K562 (cell line): Measurements from ENCODE around the gene PLEKHA8. TPM values are rescaled to one million over a fixed set of nuclear protein-coding genes. Genes with fewer than 3 reads are reported as not detected.
A peak's percentile ranks its signal among the peaks of the same experiment; 100 is the strongest.

Experiments used
- CHD1 ChIP-seq: fragments of 200-600 bp; sonication (generic); IDR thresholded peaks from one replicate; pipeline ENCODE4 v1.6.1; 2012; ENCODE audit warnings: mild to moderate bottlenecking, moderate library complexity, low read length, inconsistent platforms
- ETV1 ChIP-seq: fragments of 450-650 bp; conservative IDR thresholded peaks from 2 replicates; pipeline ENCODE4 v1.6.1; 2016; ENCODE audit warnings: missing genetic modification characterization, control low read depth, low read depth, missing compliant biosample characterization
- MYC ChIP-seq, 2 experiments: fragments of 250-450 bp in 1 of 2; sonication (Bioruptor Pico) in 1 of 2; IDR thresholded peaks; 2 replicates each; pipeline versions ENCODE4 v1.5.1 to v1.6.1; 2012 to 2021; ENCODE audit warnings: low read depth in 2 of 2, borderline replicate concordance in 1 of 2, improper control_type of control experiment in 1 of 2, low read length in 1 of 2, mild to moderate bottlenecking in 1 of 2, moderate library complexity in 1 of 2
- PHF20 ChIP-seq: fragments of 450-650 bp; IDR thresholded peaks from 2 replicates; pipeline ENCODE4 v1.6.1; 2018; ENCODE audit not compliant: partially characterized antibody
- SAFB ChIP-seq: fragments of 200-400 bp; formaldehyde crosslinking; IDR thresholded peaks from 2 replicates; pipeline ENCODE4 v1.6.1; 2017; ENCODE audit warnings: low read depth, low read length, borderline replicate concordance
- SRF ChIP-seq, 2 experiments: fragments of 250-450, 450-650 bp in 1 of 2; sonication (Bioruptor Pico) in 1 of 2; sonication (generic) in 1 of 2; formaldehyde crosslinking; IDR thresholded peaks; 2 replicates each; pipeline versions ENCODE4 v1.5.0 to v1.5.1; 2020 to 2022; ENCODE audit warnings: mild to moderate bottlenecking in 1 of 2, missing genetic modification reagents in 1 of 2
- TSC22D4 ChIP-seq: fragments of 450-650 bp; IDR thresholded peaks from 2 replicates; pipeline ENCODE4 v1.6.1; 2016; ENCODE audit warnings: missing genetic modification characterization, missing biosample characterization, control low read depth
- YBX1 ChIP-seq: fragments of 450-650 bp; IDR thresholded peaks from 2 replicates; pipeline ENCODE4 v1.7.1; 2016; ENCODE audit warnings: mild to moderate bottlenecking
- ZFPM2 ChIP-seq: fragments of 250-450 bp; sonication (Bioruptor Pico); IDR thresholded peaks from 2 replicates; pipeline ENCODE4 v1.5.1; 2022; ENCODE audit warnings: mild to moderate bottlenecking
- ZNF121 ChIP-seq: sonication (generic); formaldehyde crosslinking; conservative IDR thresholded peaks from 2 replicates; pipeline ENCODE4 v1.8.0; 2022; ENCODE audit warnings: missing genetic modification reagents
- ZNF165 ChIP-seq: fragments of 250-450 bp; sonication (Bioruptor Pico); IDR thresholded peaks from 2 replicates; pipeline ENCODE4 v1.4.0; 2020; ENCODE audit warnings: borderline replicate concordance
- ZNF212 ChIP-seq: fragments of 450-650 bp; formaldehyde crosslinking; IDR thresholded peaks from 2 replicates; pipeline ENCODE4 v1.4.0; 2020; ENCODE audit warnings: mild to moderate bottlenecking
- ZNF3 ChIP-seq: fragments of 250-450 bp; sonication (Bioruptor Pico); IDR thresholded peaks from 2 replicates; pipeline ENCODE4 v1.5.0; 2021; ENCODE audit warnings: mild to moderate bottlenecking, moderate library complexity
- polyA plus RNA-seq, 8 experiments: library from polyadenylated mRNA; depleted of rRNA in 4 of 8; stranded (reverse) in 5 of 8; unstranded in 3 of 8; fragments of >200 nt; fragmentation: Nextera tagmentation in 2 of 8; fragmentation: Illumina TruSeq in 1 of 8; extraction: Ambion mirVana in 2 of 8; extraction: Trizol in 1 of 8; gene quantifications; 2 replicates each; pipeline versions ENCODE4 v1.2.1 to v1.2.3, GENCODE V29; 2011 to 2014; ENCODE audit warnings: inconsistent platforms in 1 of 8, missing spikeins in 1 of 8
- total RNA-seq, 7 experiments: library from RNA; depleted of rRNA in 6 of 7; stranded (reverse); fragments of >200 nt in 6 of 7; fragmentation: Illumina TruSeq in 2 of 7; extraction: Trizol in 2 of 7; gene quantifications; 2 replicates each; pipeline versions ENCODE4 v1.2.1 to v1.2.3, GENCODE V29; 2011 to 2021; ENCODE audit warnings: low replicate concordance in 1 of 7
- TF ChIP-seq, protein P1 (sequence below): fragments of 200-400 bp; formaldehyde crosslinking; IDR thresholded peaks from 2 replicates; pipeline ENCODE4 v1.6.1; 2017; ENCODE audit warnings: mild to moderate bottlenecking, low read depth, low read length, moderate library complexity
- TF ChIP-seq, protein P2 (sequence below): fragments of 450-650 bp; IDR thresholded peaks from 2 replicates; pipeline ENCODE4 v1.6.1; 2018; ENCODE audit not compliant: partially characterized antibody
- TF ChIP-seq, protein P3 (sequence below): sonication (generic); formaldehyde crosslinking; IDR thresholded peaks from 2 replicates; pipeline ENCODE4 v1.8.1; 2022; ENCODE audit warnings: missing genetic modification reagents
- TF ChIP-seq, protein P4 (sequence below): fragments of 250-450 bp; sonication (Bioruptor Pico); IDR thresholded peaks from 2 replicates; pipeline ENCODE4 v1.6.1; 2021; ENCODE audit warnings: mild to moderate bottlenecking
- TF ChIP-seq, protein P5 (sequence below): sonication (generic); formaldehyde crosslinking; IDR thresholded peaks from 2 replicates; pipeline ENCODE4 v1.8.0; 2022; ENCODE audit warnings: mild to moderate bottlenecking, missing genetic modification reagents, borderline replicate concordance

The PLEKHA8 gene
- total and polyA plus RNA-seq, 9 of the 15 experiments (the other 6 are each of a cell fraction or from before 2014, with no cell fraction given) = 3.2 to 16.3 (median 11.8) TPM

- no peak for TF ChIP-seq SRF (CRISPR knock-in tag; IDR thresholded peaks at IDR 0.05)
- peak; percentile 88 for TF ChIP-seq ETV1 (tag)
- TF ChIP-seq, protein P1, sequence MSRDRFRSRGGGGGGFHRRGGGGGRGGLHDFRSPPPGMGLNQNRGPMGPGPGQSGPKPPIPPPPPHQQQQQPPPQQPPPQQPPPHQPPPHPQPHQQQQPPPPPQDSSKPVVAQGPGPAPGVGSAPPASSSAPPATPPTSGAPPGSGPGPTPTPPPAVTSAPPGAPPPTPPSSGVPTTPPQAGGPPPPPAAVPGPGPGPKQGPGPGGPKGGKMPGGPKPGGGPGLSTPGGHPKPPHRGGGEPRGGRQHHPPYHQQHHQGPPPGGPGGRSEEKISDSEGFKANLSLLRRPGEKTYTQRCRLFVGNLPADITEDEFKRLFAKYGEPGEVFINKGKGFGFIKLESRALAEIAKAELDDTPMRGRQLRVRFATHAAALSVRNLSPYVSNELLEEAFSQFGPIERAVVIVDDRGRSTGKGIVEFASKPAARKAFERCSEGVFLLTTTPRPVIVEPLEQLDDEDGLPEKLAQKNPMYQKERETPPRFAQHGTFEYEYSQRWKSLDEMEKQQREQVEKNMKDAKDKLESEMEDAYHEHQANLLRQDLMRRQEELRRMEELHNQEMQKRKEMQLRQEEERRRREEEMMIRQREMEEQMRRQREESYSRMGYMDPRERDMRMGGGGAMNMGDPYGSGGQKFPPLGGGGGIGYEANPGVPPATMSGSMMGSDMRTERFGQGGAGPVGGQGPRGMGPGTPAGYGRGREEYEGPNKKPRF = no peak
- TF ChIP-seq, protein P2, sequence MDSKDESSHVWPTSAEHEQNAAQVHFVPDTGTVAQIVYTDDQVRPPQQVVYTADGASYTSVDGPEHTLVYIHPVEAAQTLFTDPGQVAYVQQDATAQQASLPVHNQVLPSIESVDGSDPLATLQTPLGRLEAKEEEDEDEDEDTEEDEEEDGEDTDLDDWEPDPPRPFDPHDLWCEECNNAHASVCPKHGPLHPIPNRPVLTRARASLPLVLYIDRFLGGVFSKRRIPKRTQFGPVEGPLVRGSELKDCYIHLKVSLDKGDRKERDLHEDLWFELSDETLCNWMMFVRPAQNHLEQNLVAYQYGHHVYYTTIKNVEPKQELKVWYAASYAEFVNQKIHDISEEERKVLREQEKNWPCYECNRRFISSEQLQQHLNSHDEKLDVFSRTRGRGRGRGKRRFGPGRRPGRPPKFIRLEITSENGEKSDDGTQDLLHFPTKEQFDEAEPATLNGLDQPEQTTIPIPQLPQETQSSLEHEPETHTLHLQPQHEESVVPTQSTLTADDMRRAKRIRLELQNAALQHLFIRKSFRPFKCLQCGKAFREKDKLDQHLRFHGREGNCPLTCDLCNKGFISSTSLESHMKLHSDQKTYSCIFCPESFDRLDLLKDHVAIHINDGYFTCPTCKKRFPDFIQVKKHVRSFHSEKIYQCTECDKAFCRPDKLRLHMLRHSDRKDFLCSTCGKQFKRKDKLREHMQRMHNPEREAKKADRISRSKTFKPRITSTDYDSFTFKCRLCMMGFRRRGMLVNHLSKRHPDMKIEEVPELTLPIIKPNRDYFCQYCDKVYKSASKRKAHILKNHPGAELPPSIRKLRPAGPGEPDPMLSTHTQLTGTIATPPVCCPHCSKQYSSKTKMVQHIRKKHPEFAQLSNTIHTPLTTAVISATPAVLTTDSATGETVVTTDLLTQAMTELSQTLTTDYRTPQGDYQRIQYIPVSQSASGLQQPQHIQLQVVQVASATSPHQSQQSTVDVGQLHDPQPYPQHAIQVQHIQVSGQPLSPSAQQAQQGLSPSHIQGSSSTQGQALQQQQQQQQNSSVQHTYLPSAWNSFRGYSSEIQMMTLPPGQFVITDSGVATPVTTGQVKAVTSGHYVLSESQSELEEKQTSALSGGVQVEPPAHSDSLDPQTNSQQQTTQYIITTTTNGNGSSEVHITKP = no peak
- TF ChIP-seq, protein P3, sequence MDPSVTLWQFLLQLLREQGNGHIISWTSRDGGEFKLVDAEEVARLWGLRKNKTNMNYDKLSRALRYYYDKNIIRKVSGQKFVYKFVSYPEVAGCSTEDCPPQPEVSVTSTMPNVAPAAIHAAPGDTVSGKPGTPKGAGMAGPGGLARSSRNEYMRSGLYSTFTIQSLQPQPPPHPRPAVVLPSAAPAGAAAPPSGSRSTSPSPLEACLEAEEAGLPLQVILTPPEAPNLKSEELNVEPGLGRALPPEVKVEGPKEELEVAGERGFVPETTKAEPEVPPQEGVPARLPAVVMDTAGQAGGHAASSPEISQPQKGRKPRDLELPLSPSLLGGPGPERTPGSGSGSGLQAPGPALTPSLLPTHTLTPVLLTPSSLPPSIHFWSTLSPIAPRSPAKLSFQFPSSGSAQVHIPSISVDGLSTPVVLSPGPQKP (CRISPR knock-in tag) = no peak
- TF ChIP-seq SAFB = no peak
- TF ChIP-seq ZNF3 = no peak
- no peak for TF ChIP-seq CHD1
- no peak for TF ChIP-seq ZNF212 (CRISPR knock-in tag)
- no peak for TF ChIP-seq ZFPM2 (CRISPR knock-in tag)
- TF ChIP-seq ZNF121 = no peak
- TF ChIP-seq, protein P4, sequence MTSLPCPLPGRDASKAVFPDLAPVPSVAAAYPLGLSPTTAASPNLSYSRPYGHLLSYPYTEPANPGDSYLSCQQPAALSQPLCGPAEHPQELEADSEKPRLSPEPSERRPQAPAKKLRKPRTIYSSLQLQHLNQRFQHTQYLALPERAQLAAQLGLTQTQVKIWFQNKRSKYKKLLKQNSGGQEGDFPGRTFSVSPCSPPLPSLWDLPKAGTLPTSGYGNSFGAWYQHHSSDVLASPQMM = no peak
- no peak for TF ChIP-seq PHF20
- no peak for TF ChIP-seq TSC22D4 (tag)
- peak; percentile 38; the same call in 1 of the 2 replicates for TF ChIP-seq MYC (IDR thresholded peaks at IDR 0.05; ENCODE audit: low read depth, low read length)
- no peak for TF ChIP-seq MYC (CRISPR knock-in tag; IDR thresholded peaks at IDR 0.05; ENCODE audit: borderline replicate concordance, low read depth)
- TF ChIP-seq, protein P5, sequence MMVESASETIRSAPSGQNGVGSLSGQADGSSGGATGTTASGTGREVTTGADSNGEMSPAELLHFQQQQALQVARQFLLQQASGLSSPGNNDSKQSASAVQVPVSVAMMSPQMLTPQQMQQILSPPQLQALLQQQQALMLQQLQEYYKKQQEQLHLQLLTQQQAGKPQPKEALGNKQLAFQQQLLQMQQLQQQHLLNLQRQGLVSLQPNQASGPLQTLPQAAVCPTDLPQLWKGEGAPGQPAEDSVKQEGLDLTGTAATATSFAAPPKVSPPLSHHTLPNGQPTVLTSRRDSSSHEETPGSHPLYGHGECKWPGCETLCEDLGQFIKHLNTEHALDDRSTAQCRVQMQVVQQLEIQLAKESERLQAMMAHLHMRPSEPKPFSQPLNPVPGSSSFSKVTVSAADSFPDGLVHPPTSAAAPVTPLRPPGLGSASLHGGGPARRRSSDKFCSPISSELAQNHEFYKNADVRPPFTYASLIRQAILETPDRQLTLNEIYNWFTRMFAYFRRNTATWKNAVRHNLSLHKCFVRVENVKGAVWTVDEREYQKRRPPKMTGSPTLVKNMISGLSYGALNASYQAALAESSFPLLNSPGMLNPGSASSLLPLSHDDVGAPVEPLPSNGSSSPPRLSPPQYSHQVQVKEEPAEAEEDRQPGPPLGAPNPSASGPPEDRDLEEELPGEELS (CRISPR knock-in tag) = no peak
- no peak for TF ChIP-seq ZNF165 (CRISPR knock-in tag)
- no peak for TF ChIP-seq YBX1
These were observed 118.0 kb downstream of the PLEKHA8 start (continued) for GRCh38 chr7:30146127-30146612.
